SK-N-SH (cell line): ENCODE measurements around the gene CDH13. TPM values are rescaled to one million over a fixed set of nuclear protein-coding genes. Genes with fewer than 3 reads are reported as not detected.

Experiments
- CTCF ChIA-PET: fragments of 300-600, 350-600 bp; formaldehyde crosslinking; extraction: SDS; loops from one replicate; lab custom pipeline; 2021; lab: Yijun Ruan, JAX
- POLR2A ChIA-PET: fragments of 350-600 bp; sonication (Branson Sonifier 250); formaldehyde crosslinking; extraction: SDS; loops from one replicate; lab custom pipeline; 2020; ENCODE audit warnings: antibody characterized with exemption, inconsistent platforms; lab: Yijun Ruan, JAX
- DNase-seq: peaks from one replicate; pipeline ENCODE4 v3.0.0; 2012
- H2AFZ ChIP-seq: fragments of 200-600 bp; sonication (generic); 2 replicates; pipeline ENCODE4 v1.8.1; 2016; ENCODE audit warnings: antibody characterized with exemption, mild to moderate bottlenecking, low read depth
- H3F3A ChIP-seq: fragments of 200-600 bp; sonication (generic); replicated peaks from 2 replicates; pipeline ENCODE3; 2016; ENCODE audit warnings: antibody characterized with exemption, mild to moderate bottlenecking; ENCODE audit not compliant: insufficient read depth
- H3K27ac ChIP-seq, 2 experiments: fragments of 200-500 bp in 1 of 2; fragments of 200-600 bp in 1 of 2; sonication (Bioruptor generic) in 1 of 2; sonication (generic), shearing (Covaris generic) in 1 of 2; 2 replicates each; pipeline versions ENCODE4 v1.5.1 to v1.6.1; 2014 to 2016; ENCODE audit warnings: low read depth in 2 of 2, inconsistent platforms in 1 of 2, low read length in 1 of 2, mild to moderate bottlenecking in 1 of 2, mixed read lengths in 1 of 2
- H3K27me3 ChIP-seq: fragments of 200-600 bp; sonication (generic), shearing (Covaris generic); 2 replicates; pipeline ENCODE4 v1.6.1; 2016; ENCODE audit warnings: mixed run types; ENCODE audit not compliant: insufficient read depth
- H3K36me3 ChIP-seq, 2 experiments: fragments of 200-500 bp in 1 of 2; fragments of 200-600 bp in 1 of 2; sonication (Bioruptor generic) in 1 of 2; sonication (generic) in 1 of 2; replicated peaks in 1 of 2; 2 replicates each; pipeline versions ENCODE3 to v1.5.1; 2014 to 2016; ENCODE audit warnings: low read length in 1 of 2, mild to moderate bottlenecking in 1 of 2; ENCODE audit not compliant: insufficient read depth in 2 of 2, control insufficient read depth in 1 of 2
- H3K4me1 ChIP-seq, 2 experiments: fragments of 200-500 bp in 1 of 2; fragments of 200-600 bp in 1 of 2; sonication (Bioruptor generic) in 1 of 2; sonication (generic), shearing (Covaris generic) in 1 of 2; 2 replicates each; pipeline versions ENCODE4 v1.5.1 to v1.6.1; 2014 to 2016; ENCODE audit warnings: low read depth in 1 of 2, low read length in 1 of 2, mixed run types in 1 of 2; ENCODE audit not compliant: insufficient read depth in 2 of 2, control insufficient read depth in 1 of 2
- H3K4me2 ChIP-seq: fragments of 200-600 bp; sonication (generic), shearing (Covaris generic); 2 replicates; pipeline ENCODE4 v1.6.1; 2017; ENCODE audit warnings: mixed run types
- H3K4me3 ChIP-seq, 2 experiments: fragments of 200-500 bp in 1 of 2; fragments of 200-600 bp in 1 of 2; sonication (Bioruptor generic) in 1 of 2; sonication (generic), shearing (Covaris generic) in 1 of 2; 2 replicates each; pipeline versions ENCODE4 v1.5.1 to v1.8.1; 2014 to 2016; ENCODE audit warnings: low read depth in 2 of 2, inconsistent platforms in 1 of 2, low read length in 1 of 2, mild to moderate bottlenecking in 1 of 2, mixed read lengths in 1 of 2, moderate library complexity in 1 of 2
- H3K79me2 ChIP-seq: fragments of 200-600 bp; sonication (generic); 2 replicates; pipeline ENCODE4 v1.8.1; 2017; ENCODE audit warnings: mild to moderate bottlenecking; ENCODE audit not compliant: insufficient read depth
- H3K9ac ChIP-seq: fragments of 200-600 bp; sonication (generic); 2 replicates; pipeline ENCODE4 v1.6.1; 2017; ENCODE audit warnings: mixed run types
- H3K9me2 ChIP-seq: fragments of 200-600 bp; sonication (generic); 2 replicates; pipeline ENCODE4 v1.6.1; 2017; ENCODE audit warnings: mixed run types
- H3K9me3 ChIP-seq: fragments of 200-600 bp; sonication (generic); 2 replicates; pipeline ENCODE4 v1.6.1; 2017; ENCODE audit warnings: mixed run types, mild to moderate bottlenecking, moderate library complexity
- H4K20me1 ChIP-seq: fragments of 200-600 bp; sonication (generic); 2 replicates; pipeline ENCODE4 v1.6.1; 2017; ENCODE audit warnings: mild to moderate bottlenecking, mixed run types; ENCODE audit not compliant: insufficient read depth
- EP300 ChIP-seq, 2 experiments: IDR thresholded peaks; 2 replicates each; pipeline versions ENCODE4 v1.4.0 to v1.6.1; 2012; ENCODE audit warnings: borderline replicate concordance in 1 of 2, low read depth in 1 of 2, low read length in 1 of 2
- FOSL2 ChIP-seq: IDR thresholded peaks from 2 replicates; pipeline ENCODE4 v1.4.0; 2012; ENCODE audit warnings: low read depth, mild to moderate bottlenecking, moderate library complexity, borderline replicate concordance
- FOXM1 ChIP-seq: IDR thresholded peaks from 2 replicates; pipeline ENCODE4 v1.4.0; 2012; ENCODE audit warnings: low read depth, mild to moderate bottlenecking
- GABPA ChIP-seq: IDR thresholded peaks from 2 replicates; pipeline ENCODE4 v1.4.0; 2012; ENCODE audit warnings: low read depth, mild to moderate bottlenecking
- JUND ChIP-seq: IDR thresholded peaks from 2 replicates; pipeline ENCODE4 v1.4.0; 2012
- MEF2A ChIP-seq: IDR thresholded peaks from 2 replicates; pipeline ENCODE4 v1.4.0; 2012; ENCODE audit warnings: low read depth, borderline replicate concordance
- NFIC ChIP-seq: IDR thresholded peaks from 2 replicates; pipeline ENCODE4 v1.4.0; 2012; ENCODE audit warnings: borderline replicate concordance
- RXRA ChIP-seq: IDR thresholded peaks from 2 replicates; pipeline ENCODE4 v1.4.0; 2012; ENCODE audit warnings: low read depth, mild to moderate bottlenecking, borderline replicate concordance
- SIN3A ChIP-seq: IDR thresholded peaks from 2 replicates; pipeline ENCODE4 v1.6.1; 2012; ENCODE audit warnings: low read depth, mild to moderate bottlenecking, low read length, moderate library complexity, borderline replicate concordance
- TCF12 ChIP-seq: IDR thresholded peaks from 2 replicates; pipeline ENCODE4 v1.4.0; 2012
- TEAD4 ChIP-seq: IDR thresholded peaks from 2 replicates; pipeline ENCODE4 v1.4.0; 2012; ENCODE audit warnings: mild to moderate bottlenecking, borderline replicate concordance; ENCODE audit not compliant: insufficient read depth
- WGBS: methylation state at CpG from one replicate; pipeline ENCODE4 v1.1.6; 2017; ENCODE audit warnings: low lambda C conversion rate; 5-methylcytosine and 5-hydroxymethylcytosine counted together
- polyA plus RNA-seq, 3 experiments: library from polyadenylated mRNA; depleted of rRNA; stranded (reverse); fragments of >200 nt; gene quantifications; 2 replicates each; pipeline ENCODE4 v1.2.3, GENCODE V29; 2012
- TF ChIP-seq, protein P1 (sequence below): fragments of 150-350 bp; IDR thresholded peaks from 2 replicates; pipeline ENCODE4 v1.6.1; 2017; ENCODE audit warnings: antibody characterized with exemption, low read length, low read depth, borderline replicate concordance
- TF ChIP-seq, protein P2 (sequence below): fragments of 150-350 bp; IDR thresholded peaks from 2 replicates; pipeline ENCODE4 v1.6.1; 2016; ENCODE audit warnings: mild to moderate bottlenecking, low read depth, low read length

Gene CDH13
- polyA plus RNA-seq, 1 of the 3 experiments (the other 2 are of a cell fraction): 93.0 TPM

DNA sequence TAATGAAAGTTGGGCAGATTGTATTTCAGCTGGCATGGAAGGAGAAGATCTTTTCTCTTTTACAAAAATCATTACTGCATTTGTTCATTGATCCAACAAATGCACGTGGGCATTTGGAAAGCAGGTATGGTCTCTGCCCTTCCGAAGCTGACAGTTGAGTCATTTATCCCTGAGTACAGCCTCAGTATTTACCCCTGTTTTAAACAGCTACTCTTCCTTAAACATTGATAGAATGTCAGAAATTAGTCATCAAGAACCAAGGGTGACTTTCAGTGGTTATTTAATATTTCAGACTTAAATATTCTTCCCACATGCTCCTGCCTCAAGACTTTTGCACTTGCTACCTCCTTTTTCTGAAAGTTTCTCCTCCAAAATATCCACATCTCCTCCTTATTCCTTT lies 954.3 kb downstream of the CDH13 start (continued):
- TF ChIP-seq, protein P1, sequence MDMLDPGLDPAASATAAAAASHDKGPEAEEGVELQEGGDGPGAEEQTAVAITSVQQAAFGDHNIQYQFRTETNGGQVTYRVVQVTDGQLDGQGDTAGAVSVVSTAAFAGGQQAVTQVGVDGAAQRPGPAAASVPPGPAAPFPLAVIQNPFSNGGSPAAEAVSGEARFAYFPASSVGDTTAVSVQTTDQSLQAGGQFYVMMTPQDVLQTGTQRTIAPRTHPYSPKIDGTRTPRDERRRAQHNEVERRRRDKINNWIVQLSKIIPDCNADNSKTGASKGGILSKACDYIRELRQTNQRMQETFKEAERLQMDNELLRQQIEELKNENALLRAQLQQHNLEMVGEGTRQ: no peak

DNA sequence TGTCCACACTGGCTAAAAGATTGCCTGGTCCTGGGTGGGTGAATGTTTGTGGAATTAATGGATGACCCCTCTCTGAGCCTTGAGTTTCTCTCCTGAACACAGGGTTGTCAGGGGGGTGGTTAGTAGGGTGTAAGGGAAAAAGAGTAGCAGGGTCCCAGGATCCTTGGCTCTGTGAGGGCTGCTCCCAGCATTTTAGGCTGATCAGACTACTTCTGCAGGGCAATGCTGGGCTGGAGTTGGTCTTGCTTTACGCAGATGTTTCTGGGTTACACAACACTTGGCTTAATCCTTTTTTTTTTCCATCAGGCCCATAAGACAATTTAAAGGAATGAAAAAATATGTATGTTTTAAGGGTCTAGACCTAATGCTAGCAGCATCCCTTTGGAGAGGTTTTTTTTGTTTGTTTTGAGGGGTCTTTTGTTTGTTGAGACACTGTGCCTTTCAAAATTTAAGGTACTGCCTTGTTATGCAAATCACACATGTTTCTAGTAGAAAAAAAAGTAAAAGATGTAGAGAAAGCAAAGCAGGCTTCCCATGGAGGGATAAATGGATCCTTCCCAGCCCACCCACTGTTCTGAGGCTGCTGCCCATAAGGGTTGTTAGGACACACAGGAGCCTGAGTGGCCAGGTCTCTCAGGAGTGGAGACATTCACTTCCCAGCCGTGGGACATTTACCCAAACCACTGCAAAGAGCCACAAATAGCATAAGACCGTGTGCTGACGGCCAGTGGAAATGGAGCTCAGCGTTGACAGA lies 955.4 kb downstream of the CDH13 start:
- Histone ChIP-seq H3K79me2 (no peaks in the 10 kb centered on the region), H3K9me3 (no peaks in the 10 kb centered on the region), H2AFZ (no peak overlapping the region), H3K9me2 (no peaks in the 10 kb centered on the region), H4K20me1 (no peaks in the 10 kb centered on the region), H3K4me2 (no peak overlapping the region), H3K4me3 (no peak overlapping the region), H3K27me3 (no peaks in the 10 kb centered on the region), H3K36me3 (no peaks in the 10 kb centered on the region)
- no peak for DNase-seq
- 23% methylated on average over 5 of the region's 5 CpGs for WGBS
- TF ChIP-seq RXRA (no peak), SIN3A (no peak), MEF2A (no peak), TCF12 (no peak)
- TF ChIP-seq, protein P1: no peak
- TF ChIP-seq, protein P2, sequence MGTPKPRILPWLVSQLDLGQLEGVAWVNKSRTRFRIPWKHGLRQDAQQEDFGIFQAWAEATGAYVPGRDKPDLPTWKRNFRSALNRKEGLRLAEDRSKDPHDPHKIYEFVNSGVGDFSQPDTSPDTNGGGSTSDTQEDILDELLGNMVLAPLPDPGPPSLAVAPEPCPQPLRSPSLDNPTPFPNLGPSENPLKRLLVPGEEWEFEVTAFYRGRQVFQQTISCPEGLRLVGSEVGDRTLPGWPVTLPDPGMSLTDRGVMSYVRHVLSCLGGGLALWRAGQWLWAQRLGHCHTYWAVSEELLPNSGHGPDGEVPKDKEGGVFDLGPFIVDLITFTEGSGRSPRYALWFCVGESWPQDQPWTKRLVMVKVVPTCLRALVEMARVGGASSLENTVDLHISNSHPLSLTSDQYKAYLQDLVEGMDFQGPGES: no peak
- TF ChIP-seq, all 33 proteins: peak for 0
- Histone ChIP-seq H3K27ac (no peak overlapping the region), H3F3A (no peaks in the 10 kb centered on the region), H3K4me1 (no peaks in the 10 kb centered on the region), H3K9ac (no peak overlapping the region)
- ChIA-PET CTCF (interaction anchor here (1.1 kb wide), 1 partner anchor 12 kb away, joined by 3 read pairs; no protein-coding TSS in a partner anchor), POLR2A (no interaction called here)

DNA sequence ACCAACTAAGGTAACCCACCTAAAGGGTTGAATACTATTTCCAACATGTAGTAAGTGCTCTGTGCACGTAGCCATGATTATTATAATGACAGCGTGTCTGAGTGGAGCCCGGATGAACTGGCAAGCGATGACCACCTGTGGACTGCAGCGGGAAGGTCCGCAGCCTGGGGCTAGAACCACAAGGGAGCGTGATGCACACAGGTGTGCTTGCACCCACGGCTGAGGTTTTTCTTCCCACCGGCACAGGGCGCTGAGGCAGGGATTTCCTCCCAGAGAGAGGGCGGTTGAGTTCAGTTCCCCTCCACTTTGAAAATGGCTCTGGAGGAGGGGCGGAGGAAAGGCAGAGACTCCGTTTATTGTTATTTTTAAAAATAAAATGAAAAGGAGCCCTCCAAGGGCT lies 959.3 kb downstream of the CDH13 start:
- H2AFZ ChIP-seq: no peak overlapping the region

More for the DNA sequence above, 959.3 kb downstream of the CDH13 start:
- no peaks in the 10 kb centered on the region for H3K27me3 ChIP-seq
- H3K4me1 ChIP-seq: no peaks in the 10 kb centered on the region
- H3K9me3 ChIP-seq: no peaks in the 10 kb centered on the region
- POLR2A ChIA-PET: no interaction called here
- H3F3A ChIP-seq: no peaks in the 10 kb centered on the region
- H3K79me2 ChIP-seq: no peaks in the 10 kb centered on the region
- no peak overlapping the region for H3K4me3 ChIP-seq
- TF ChIP-seq FOXM1: no peak
- TF ChIP-seq EP300 (IDR thresholded peaks at IDR 0.05; ENCODE audit: borderline replicate concordance in 1 of 2, low read depth in 1 of 2, low read length in 1 of 2): no peak
- TF ChIP-seq NFIC: no peak
- no peak for TF ChIP-seq FOSL2
- no peak for TF ChIP-seq TEAD4
- no peak for TF ChIP-seq JUND
- no peak for TF ChIP-seq GABPA
- TF ChIP-seq RXRA: no peak
- TF ChIP-seq, all 33 proteins: peak for 0
- Histone ChIP-seq H3K9ac (no peak overlapping the region), H3K4me2 (no peak overlapping the region), H3K27ac (no peak overlapping the region), H3K36me3 (no peaks in the 10 kb centered on the region), H3K9me2 (no peaks in the 10 kb centered on the region), H4K20me1 (no peaks in the 10 kb centered on the region)
- CTCF ChIA-PET: no interaction called here
- 50% methylated on average over 13 of the region's 13 CpGs for WGBS
- DNase-seq: no peak
